WTC11 (cell line): Measurements from ENCODE around the gene OCEL1.

Experiments
- ZNF396 ChIP-seq: fragments of 250-450 bp; sonication (Bioruptor Pico); IDR thresholded peaks from 2 replicates; pipeline ENCODE4 v1.8.0; 2021; ENCODE audit warnings: mild to moderate bottlenecking, moderate library complexity, borderline replicate concordance
- TF ChIP-seq, protein P1 (sequence below): fragments of 200-600 bp; IDR thresholded peaks from 2 replicates; pipeline ENCODE4 v1.8.0; 2022; ENCODE audit warnings: antibody characterized with exemption

DNA sequence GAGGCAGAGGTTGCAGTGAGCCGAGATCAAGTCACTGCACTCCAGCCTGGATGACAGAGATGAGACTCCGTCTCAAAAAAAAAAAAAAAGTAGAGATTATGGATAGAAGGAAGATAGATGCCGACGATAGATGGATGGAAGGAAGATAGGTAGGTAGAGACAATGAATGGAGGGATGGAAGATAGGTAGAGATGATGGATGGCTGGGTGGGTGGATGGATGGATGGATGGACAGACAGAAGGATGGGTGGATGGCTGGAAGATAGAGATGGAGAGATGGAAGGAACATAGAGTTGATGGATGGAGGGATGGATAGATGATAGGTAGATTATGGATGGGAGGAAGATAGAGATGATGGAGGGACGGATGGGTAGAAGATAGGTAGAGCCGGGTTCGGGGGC, 29.4 kb upstream of the OCEL1 start:
- TF ChIP-seq ZNF396, result no peak
- TF ChIP-seq, protein P1, sequence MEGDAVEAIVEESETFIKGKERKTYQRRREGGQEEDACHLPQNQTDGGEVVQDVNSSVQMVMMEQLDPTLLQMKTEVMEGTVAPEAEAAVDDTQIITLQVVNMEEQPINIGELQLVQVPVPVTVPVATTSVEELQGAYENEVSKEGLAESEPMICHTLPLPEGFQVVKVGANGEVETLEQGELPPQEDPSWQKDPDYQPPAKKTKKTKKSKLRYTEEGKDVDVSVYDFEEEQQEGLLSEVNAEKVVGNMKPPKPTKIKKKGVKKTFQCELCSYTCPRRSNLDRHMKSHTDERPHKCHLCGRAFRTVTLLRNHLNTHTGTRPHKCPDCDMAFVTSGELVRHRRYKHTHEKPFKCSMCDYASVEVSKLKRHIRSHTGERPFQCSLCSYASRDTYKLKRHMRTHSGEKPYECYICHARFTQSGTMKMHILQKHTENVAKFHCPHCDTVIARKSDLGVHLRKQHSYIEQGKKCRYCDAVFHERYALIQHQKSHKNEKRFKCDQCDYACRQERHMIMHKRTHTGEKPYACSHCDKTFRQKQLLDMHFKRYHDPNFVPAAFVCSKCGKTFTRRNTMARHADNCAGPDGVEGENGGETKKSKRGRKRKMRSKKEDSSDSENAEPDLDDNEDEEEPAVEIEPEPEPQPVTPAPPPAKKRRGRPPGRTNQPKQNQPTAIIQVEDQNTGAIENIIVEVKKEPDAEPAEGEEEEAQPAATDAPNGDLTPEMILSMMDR, result no peak
